SHP77 (cell line): ENCODE data around the gene SLIT3.

Source experiments
- DNase-seq, 2 experiments: peaks; one replicate each; lab custom pipeline; 2025; lab: John Stamatoyannopoulos, UW

Gene SLIT3

DNA sequence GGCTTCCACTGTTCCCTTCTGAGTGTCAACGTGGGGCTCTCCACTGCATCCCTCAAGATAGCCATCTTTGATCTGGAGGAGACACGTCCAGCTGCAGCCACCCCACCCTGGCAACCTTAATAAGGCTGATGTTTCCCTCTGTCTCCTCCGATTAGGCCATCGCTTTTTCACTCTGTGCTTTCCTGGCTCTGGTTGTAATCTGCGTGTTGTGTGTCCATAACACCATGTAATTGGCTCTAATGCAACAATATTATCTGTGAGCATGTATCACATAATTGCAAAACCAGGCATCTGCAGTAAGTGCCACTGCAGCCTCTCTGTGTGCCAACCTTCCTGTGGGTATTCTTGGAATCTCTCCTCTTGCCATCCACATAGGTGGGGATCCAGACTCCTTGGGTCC, 471.9 kb downstream of the SLIT3 start:
- DNase-seq = no peak

DNA sequence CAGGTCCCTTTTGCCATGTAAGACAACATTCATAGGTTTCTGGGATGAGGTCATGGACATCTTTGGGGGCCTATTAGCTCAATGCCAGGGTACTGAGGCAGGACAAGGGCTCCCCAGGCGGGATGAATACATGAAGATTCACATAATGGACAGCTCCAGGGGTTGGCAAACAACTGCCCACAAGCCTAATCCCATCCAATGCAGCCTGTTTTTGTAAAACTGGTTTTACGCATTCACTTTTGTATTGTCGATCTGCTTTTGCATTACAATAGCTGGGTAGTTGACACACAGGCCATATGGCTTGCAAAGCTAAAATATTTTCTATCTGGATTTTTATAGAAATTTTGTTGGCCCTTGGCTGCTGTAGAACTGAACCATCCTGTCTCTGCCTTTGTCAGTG, 473.3 kb downstream of the SLIT3 start:
- DNase-seq = no peak

DNA sequence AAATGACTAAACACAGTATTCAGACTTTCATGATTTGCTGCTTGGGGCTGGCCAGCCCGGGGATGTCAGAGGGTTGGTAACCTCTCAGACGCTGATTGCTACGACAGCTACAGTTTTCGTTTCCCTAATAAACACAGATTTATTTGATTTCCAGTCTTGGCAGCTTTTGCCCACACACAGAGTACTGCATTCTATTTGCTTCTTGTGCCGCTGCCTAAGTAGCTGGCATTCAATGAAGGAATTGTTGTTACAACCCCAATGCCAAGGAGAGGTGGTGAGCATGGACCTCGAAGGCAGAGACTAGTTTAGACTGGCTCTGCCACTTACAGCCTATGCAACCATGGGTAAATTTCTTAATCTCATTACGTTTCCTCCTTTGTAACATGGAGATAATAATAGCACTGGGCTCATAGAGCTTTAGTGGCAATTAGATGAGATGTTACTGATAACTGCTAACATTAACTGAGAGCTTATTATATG, 474.7 kb downstream of the SLIT3 start:
- DNase-seq = no peak

DNA sequence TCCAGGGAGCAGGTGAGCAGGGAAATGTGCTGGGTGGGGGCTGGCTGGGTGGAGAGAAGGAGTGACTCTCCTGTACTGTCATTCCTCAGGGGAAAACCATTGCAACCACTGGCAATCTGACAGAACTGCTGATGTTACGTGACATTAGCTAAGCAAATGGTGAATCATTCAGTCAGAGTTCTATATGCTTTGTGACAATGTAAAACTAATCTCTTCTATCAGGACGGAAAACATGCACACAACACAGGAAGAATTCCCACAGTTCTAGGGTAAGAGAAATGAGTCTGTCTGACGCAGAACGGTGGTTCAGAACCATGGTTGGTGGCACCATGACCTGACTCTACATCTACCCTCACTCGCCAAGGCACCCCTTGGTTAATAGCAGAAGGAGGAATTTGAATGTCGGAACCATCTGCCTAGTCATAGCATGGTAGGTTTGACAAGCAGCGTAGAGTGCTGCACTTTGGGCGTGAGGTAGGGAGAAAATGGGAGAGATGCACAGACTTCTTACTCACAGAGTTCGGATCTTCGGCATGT, 478.1 kb downstream of the SLIT3 start:
- DNase-seq = no peak

DNA sequence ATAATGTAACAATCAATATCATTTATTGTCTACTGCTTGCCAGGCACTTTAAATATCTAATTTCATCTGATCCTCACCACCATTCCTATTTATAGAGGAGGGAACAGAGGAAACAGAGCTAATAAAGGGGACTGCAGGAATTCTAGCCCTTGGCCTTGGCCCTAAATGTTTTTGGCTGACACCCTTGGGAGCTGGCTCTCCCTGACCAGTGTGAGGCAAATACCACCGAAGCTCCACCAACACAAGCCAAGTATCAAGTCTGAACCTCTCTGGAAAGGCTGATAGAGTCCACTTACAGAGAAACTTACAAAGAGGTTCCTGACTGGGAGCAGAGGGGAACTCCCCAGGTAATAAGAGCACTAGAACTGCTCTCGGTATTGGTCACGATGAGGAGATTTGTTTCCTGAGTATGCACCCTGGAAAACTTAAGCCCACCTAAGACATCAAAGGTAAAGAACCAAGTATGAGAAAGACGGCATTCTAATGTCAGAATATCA, 478.6 kb downstream of the SLIT3 start:
- DNase-seq = no peak

DNA sequence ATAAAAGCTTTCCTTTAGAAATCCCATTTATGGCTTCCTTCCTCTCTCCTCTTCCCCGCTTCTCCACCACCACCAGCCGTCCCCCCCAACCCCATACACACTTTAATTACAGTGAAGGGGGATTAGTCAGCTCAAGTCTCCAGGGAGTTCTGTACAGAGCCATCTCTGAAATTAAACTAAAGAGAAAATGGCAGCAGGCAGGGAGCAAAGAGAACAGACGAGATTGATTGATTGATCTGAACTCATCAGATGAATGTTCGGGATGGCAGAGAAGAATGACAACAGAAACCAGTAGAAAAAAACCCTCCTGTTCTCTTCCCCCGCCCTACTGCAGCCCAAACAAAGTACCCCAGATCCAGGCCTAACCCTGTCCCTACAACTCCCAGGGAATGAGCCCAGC, 480.1 kb downstream of the SLIT3 start:
- DNase-seq = no peak

DNA sequence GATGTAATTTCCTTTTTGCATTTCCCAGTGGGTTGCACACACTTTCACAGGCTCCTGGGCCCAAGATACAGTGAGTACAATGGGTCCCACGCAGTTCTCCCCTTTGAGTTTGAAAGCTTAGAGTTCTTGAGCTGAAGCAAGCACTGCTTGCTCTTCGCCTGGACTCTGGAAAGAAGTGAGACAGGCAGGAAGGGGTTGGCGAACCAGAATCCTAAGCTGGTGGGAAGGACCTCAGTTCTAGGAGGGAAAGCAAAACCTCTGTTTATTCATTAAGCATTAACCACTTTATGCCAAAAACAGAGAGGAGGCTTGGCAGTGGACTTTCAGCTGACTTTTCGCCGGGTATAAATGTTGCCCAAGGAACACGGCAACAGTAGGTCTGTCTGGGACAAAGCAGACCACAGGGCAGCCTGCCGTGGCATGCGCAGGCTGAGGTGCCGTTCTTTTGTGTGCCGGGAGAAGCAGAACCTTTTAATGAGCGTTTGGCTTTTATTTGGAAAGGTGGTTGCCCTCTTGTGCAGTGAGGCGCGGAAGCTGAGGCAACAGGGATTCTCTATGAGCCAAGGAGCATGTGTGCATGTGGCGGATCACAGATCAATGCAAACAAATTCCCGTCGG, 481.8 kb downstream of the SLIT3 start:
- DNase-seq = no peak

DNA sequence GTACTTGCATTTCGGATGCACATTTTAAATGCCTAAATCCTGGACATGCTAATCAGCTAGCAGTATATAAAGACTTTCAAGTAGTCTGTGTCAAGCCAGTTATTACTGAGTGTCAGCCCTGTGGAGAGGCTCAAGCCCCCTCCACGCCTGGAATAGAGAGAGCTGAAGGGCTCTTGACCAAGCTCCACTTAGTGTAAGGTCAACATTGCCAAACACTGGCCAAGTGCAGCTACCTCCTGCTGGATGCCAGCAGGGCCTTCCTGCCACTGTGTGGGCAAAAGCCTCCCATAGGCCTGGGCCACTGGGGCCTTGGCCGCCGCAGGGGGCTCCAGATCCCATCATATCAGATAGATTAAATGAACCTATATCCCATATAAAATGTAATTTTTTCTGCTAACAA, 482.4 kb downstream of the SLIT3 start:
- peak; percentile 4 to 10 for DNase-seq

DNA sequence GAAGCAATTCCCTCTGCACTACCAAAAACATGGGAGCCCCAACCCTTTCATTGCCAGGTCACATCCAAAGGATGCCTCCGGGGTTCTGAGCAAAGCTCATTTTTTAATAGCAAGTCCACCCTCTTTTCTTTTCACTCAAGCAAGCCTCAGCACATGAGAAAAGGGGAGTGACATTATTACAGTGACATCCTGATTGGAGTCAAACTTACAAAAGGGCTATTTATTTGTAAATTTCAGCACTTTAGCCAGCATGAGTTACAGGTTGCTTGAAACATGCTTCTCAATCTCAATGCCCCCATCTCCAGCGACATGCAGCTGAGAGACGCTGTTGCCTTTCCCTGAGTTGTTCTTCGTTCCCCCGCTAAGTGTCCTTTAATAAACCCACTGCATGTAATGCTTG, 483.3 kb downstream of the SLIT3 start:
- DNase-seq = no peak

DNA sequence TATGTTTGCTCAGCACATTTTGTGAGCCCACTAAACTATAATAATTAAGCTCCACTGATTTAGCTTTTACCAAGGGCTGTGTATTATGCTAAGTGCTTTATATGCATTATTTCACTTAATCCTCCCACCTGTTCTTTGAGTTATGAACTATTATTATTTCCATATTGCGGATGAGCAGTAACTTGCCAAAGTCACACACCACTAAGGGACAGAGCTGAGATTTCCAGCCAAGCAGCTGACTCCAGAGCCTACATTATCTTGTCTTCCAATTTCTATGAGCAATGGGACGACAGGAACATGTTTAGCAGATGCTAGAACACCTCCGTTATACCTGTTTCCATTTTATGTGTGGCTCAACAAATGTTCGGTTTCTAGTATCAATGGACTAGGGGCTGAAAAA, 484.3 kb downstream of the SLIT3 start:
- DNase-seq = no peak

DNA sequence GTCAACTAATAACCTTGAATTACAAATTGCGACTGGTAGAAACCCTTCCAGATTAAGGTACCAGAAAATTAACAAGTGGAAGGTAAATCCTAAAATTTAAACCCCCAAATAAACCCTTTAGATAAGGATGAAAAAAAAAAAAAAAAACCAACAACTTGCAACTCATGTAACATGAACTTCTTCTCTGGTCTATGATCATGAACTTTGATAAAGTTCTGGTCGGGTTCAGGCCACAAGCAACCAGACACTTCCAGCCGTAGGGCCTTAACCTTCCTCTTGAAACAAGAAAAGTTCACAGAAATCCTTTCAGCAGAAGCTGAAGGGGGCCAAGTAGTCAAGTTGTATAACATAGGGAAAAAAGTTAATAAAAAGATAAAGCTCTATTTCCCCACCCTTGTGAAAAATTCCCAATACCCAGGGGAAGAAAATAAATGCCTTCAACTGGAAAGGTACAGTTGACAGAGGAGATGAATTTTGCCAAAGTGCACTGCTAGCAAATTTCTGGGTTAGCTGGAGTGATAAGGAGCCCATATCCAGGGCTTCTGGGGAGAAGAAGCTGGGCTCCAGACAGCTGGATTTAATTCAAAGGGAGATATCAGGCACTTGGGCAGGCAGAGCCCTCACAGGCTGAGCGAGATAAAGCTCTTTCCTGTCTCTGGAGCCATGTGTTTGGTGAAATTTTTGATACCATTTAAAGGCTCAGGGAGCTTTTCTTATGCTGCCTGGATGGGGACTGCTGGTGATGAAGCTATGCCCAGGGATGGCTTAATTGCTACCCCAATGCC, 487.6 kb downstream of the SLIT3 start:
- DNase-seq = no peak

DNA sequence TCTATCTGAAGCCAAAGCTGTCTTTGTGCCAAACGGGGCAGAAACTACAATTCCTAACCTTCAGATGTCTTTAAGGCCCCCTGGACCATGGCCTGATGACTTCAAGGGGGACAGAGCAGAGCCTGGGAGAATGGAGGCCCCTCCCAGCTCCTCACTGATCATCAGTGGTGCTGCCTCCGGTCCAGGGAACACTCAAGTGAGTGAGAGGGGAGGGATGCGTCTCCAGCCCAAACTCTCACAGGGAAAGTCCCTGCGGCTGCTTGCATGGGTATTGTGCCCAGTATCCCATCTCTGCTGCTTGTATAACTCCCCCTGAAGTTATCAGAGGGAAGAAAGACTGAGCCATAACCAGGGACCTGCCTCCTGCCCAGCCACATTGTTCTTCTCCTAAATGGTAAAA, 490.3 kb downstream of the SLIT3 start:
- no peak for DNase-seq

DNA sequence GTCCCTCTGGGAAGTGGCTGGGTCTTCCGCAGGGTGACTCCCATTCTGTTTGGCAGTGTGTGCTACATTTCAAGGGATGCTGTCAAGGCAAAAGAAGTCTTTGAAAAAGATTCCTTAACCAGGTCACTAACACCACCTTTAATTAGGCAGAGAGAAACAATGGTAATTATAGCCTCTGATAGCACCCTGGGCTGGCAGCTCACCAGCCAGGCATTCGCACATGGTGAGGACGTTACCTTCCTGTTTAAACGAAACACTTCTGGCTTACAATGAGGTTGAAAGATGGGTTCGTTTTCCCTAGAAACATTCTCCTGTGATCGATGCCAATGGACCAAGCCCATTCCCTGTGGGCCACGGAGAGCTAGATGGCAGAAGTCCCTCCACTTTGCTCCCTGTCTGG, 491.7 kb downstream of the SLIT3 start:
- DNase-seq = no peak

DNA sequence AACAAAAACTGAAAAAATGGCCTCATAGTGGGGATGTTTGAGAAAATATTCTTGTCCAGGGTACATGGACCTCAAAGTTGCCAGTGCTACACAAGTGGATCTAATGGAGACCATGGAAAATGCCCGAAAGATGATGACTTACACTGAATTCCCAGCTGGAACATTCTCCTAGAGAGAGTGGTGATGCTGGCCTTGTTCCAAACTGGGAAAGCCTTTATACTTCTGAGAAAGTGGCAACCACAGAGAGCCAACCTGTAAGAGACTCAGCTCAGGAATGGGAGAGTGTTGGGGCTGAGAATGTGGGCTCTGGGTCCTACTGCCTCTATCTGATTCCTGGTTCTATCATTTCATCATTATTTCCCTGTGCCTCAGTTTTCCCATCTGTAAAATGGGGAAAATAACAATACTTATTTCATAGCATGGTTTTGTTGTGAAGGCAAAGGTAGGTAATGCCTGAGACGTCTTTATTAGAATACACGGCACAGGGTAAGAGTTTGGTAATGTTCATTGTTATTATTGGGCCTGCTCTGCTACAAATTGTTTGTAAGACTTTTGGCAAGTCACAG, 492.8 kb downstream of the SLIT3 start:
- no peak for DNase-seq

DNA sequence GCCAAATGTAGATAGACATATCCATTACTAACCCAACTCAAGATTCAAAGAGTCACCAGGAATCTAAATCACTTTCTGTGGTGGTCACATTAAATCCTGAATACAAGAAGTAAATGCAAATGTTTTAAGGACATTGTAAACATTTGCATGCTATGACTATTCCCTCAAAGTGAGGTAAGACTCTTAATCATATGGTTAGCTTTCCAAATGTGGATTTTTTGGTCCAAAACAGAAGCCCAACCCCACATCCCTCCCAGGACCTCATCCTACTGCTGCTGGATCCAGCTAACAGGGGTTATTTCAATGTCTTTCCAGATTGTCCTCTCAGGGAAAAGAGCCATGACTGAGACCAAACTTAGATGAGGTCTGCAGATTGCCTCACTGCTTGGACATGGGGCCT, 493.7 kb downstream of the SLIT3 start:
- no peak for DNase-seq

DNA sequence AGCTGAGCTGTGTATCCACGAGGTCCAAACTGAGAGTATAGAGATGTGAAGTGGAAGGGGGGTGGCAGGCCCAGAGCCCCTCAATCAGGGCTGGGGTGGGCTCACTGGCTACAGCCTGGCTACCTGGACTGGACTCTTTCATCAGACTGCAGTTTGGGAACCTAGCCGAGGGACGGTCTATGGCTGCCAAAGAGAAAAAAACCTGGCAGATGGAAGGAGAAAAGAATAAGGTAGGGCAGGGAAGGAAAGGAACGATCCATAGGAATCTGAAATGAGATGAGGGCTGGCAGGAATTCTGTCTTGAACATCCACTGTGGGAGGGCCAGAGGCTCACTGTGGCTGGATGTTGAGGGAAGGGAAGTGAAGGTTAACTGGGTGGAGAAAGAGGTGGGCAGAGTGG, 497.4 kb downstream of the SLIT3 start:
- no peak for DNase-seq

DNA sequence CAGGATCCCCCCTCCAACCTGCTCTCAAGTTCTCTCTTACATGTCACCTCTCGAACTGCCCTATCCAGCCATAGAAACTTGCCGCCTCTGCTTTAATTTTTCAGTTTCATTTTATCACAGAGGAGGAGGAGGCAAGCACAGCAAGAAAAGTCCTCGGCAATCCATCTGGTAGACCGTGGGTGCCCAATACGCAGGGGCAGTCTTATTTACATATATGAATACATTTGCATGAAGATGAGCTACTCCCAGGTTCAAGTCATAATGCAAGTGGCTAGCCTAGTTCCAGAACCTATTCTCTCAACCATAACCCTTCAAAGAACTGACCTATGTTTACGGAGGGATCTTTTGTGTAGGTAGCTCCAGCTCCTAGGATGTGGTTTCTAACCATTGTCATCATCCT, 498.6 kb downstream of the SLIT3 start:
- no peak for DNase-seq

DNA sequence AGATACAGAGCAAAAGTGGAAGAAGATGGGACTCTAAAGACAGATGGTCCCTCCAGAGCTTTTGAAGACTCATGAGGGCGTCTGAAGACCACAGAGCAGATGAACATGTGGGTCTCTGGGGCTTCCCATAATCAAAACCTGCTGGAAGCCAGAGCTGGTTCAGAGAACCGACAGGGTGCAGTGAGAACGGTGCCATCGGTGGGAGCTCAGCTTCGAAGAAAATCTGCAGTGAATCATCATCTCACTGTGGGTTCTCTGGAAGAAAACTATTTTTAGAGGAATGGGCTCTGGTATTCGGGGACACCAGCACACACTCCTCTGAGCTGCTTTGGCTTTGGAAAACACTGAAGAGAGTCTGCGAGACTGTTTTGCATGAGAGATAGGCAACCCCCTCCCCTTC, 499.4 kb downstream of the SLIT3 start:
- DNase-seq = no peak

DNA sequence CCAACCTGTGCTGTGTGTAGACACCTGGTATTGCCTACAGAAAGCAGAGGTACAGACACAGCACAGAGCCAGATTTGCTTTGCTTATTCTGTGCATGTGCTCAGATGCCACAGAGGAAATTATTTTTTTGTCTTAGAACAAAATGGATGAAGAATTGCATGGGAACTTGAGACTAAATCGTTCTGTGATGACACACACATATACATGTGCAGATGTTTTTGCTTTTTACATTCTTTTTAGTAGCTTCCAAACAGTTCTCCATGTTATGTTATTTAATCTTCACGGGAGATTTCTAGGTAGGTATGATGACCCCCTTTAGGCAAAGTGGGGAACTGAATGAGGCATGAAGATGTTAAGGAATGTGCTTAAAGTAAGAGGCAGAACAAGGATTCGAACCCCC, 500.2 kb downstream of the SLIT3 start:
- DNase-seq = no peak

DNA sequence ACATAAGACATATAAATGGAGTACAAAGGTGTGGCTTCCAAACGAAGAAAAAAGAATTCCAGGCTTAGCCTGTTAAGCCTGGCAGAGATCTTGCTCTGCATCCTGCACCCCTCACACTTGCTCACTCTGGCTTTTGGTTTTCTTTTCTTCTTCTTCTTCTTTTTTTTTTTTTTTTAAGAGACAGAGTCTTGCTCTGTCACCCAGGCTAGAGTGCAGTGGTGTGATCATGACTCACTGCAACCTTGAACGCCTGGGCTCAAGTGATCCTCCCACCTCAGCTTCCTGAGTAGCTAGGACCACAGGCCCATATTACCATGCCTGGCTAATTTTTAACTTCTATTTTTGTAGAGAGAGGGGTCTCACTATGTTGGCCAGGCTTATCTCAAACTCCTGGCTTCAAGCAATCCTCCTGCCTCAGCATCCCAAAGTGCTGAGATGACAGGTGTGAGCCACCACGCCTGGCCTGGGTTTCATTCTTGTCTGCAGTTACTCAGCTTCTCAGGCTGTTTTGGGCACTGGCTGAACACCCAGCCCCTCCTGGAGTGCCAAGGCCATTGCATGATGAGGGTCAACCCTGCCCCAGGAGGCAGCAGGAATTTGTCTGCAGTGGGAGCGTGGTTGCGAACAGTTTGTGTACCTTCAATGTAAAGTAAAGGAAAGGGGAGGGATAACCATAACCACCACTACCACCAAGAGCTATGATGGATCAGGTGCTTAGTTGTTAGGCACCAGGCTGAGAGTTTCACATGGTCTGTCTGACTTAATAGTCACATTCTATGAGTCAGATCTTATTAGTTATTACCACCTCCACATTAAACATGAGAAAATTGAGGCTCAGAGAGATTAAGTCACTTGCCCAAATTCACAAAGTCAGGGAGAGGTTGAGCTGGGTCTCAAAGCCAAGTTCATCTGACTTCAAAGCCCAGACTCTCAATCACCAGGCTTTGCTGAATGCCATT, 502.6 kb downstream of the SLIT3 start:
- no peak for DNase-seq

DNA sequence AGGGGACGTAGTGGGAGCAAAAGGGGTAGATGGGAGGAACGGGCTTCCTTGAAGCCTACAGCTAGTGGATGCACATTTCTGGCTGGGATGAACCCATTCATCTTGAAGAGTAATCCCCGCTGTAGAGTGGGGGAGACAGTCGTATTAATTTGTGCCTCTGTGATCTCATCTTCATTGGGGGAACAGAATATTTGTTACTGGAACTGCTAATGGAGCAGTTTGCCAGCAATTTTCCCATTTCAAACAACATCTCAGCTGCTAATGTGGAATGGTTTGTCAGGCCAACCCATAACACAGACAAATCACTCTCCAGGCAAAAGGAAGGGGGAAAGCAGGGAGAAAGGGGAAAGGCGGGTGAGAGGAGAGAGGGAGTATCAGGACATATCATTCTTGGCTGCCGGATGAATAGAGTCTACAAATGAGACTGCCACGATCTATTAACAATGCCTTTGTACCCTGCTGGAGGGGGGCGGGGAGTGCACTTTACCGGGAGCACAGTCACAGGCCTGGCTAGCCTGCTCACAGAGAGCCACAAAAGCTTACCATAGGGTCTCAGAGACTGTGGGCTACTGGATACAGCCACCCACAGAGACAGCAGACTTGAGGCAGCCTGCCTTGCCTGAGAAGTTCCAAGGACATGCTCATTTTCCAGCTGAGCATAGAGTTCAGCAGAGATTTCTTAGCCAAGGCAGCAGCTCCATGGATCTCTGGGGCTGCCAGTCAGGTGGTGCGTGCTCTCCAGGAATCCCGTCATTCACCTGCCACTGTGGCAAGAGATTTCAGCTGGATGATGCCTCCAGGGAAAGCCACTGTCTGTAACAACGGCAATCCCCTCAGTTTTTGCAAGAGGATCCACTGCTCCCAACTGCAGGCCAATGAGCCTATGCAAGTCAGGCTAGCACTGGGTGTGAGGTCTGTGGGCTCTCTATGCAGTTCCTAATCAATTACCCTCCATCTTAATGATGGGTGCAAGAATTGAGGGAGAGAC, 504.1 kb downstream of the SLIT3 start:
- DNase-seq = no peak
